Measurements from ENCODE around the gene SEC61A2. TPM values are rescaled to one million over a fixed set of nuclear protein-coding genes. Genes with fewer than 3 reads are reported as not detected.

The SEC61A2 gene
- total and polyA plus RNA-seq, 2 donors (not counting 3 experiments of a cell fraction or from before 2014, with no cell fraction given), result 7.3 to 7.5 TPM

- dilution Hi-C loops (cut with MboI; ENCODE audit: extremely low pct_ligation_motif_present, low sequenced_read_pairs), result no loop called here
- peaks cover 6 to 23% of the 10 kb centered on the region in 2 experiments for H3K36me3 ChIP-seq (ENCODE audit: control insufficient read depth in 2 of 2, extremely low read depth in 1 of 2, insufficient read depth in 2 of 2, low read length in 2 of 2)
- BruUV-seq (replicated peaks), result no TSS peak
Observed at GRCh38 chr10:12181065-12181775, 51.7 kb downstream of the SEC61A2 start.

More at GRCh38 chr10:12181065-12181775, 51.7 kb downstream of the SEC61A2 start:
- Histone ChIP-seq H3K27me3 (ENCODE audit: control insufficient read depth in 2 of 2, insufficient read depth in 2 of 2, low read length in 2 of 2) (no peaks in the 10 kb centered on the region), H3K9me1 (replicated peaks; ENCODE audit: control insufficient read depth, extremely low read depth, insufficient read depth, low read length) (no peaks in the 10 kb centered on the region), H3K4me3 (replicated peaks in 1 of 3; ENCODE audit: insufficient read depth in 1 of 3, low read depth in 1 of 3, low read length in 3 of 3) (no peak overlapping the region), H2AFZ (ENCODE audit: low read depth, low read length) (no peak overlapping the region), H4K20me1 (replicated peaks; ENCODE audit: control insufficient read depth, extremely low read depth, insufficient read depth, low read length) (no peaks in the 10 kb centered on the region), H3K27ac (ENCODE audit: insufficient read depth, low read depth, low read length) (no peak overlapping the region), H3K79me2 (ENCODE audit: control insufficient read depth, insufficient read depth, low read length) (no peaks in the 10 kb centered on the region), H3K4me2 (ENCODE audit: insufficient read depth, low read length) (no peak overlapping the region), H3K9me3 (replicated peaks; ENCODE audit: control insufficient read depth, insufficient read depth, low read length) (no peaks in the 10 kb centered on the region), H3K9ac (replicated peaks; ENCODE audit: extremely low read depth, insufficient read depth, low read length) (no peak overlapping the region), H3K4me1 (ENCODE audit: control insufficient read depth, extremely low read depth, insufficient read depth, low read length) (peaks cover 6% of the 10 kb centered on the region)
- TF ChIP-seq POLR2AphosphoS5 (IDR thresholded peaks at IDR 0.05; ENCODE audit: insufficient read depth, low read depth, low read length) (no peak), EZH2 (IDR thresholded peaks at IDR 0.05; ENCODE audit: borderline replicate concordance, low read depth, low read length, severe bottlenecking) (no peak), JUN (IDR thresholded peaks at IDR 0.05; ENCODE audit: borderline replicate concordance, insufficient read depth, insufficient read length, low read depth) (no peak), GATA2 (IDR thresholded peaks at IDR 0.05; ENCODE audit: insufficient read depth, insufficient read length, low read depth, low read length) (no peak), FOS (IDR thresholded peaks at IDR 0.05; ENCODE audit: borderline replicate concordance, insufficient read depth, low read length) (no peak), MAX (IDR thresholded peaks at IDR 0.05; ENCODE audit: insufficient read depth, insufficient read length) (no peak), CTCF (IDR thresholded peaks at IDR 0.05; ENCODE audit: extremely low read depth in 1 of 2, insufficient read depth in 1 of 2, low read depth in 1 of 2, low read length in 2 of 2) (no peak), POLR2A (IDR thresholded peaks at IDR 0.05; ENCODE audit: low read depth, low read length) (no peak), MYC (IDR thresholded peaks at IDR 0.05; ENCODE audit: low read depth, low read length) (no peak)
- FAIRE-seq (no peak), DNase-seq (ENCODE audit: low read depth, low spot score) (no peak)
- POLR2A ChIA-PET, result no interaction called here
- CTCF ChIA-PET, result no interaction called here
- intact Hi-C loops (cut with micrococcal nuclease), result no loop called here

All from endothelial cell of umbilical vein (primary cell).